GM06990 (cell line): ENCODE data around the gene ADGRE2.
"Not testable (repeated sequence)": the region's sequence is repeated elsewhere in the genome, so short reads cannot be mapped to it uniquely, and the experiment has no call there.

Experiments used
- DNase-seq: peaks from one replicate; pipeline ENCODE4 v3.0.0-alpha.2; 2011; ENCODE audit not compliant: insufficient read length; ENCODE audit errors: extremely low read depth
- H3K27me3 ChIP-seq: replicated peaks from 2 replicates; pipeline ENCODE4 v1.6.0; 2011; ENCODE audit warnings: low read length; ENCODE audit not compliant: control insufficient read depth, insufficient read depth
- H3K36me3 ChIP-seq: 2 replicates; pipeline ENCODE4 v1.5.1; 2011; ENCODE audit warnings: low read length; ENCODE audit not compliant: control insufficient read depth, insufficient read depth
- H3K4me3 ChIP-seq: replicated peaks from 2 replicates; pipeline ENCODE4 v1.5.1; 2011; ENCODE audit warnings: low read depth, mild to moderate bottlenecking, control low read depth, low read length
- CTCF ChIP-seq: IDR thresholded peaks from 2 replicates; pipeline ENCODE4 v1.5.1; 2011; ENCODE audit warnings: low read length, control low read depth, mild to moderate bottlenecking, inconsistent platforms; ENCODE audit not compliant: insufficient read depth, poor library complexity, severe bottlenecking

The ADGRE2 gene

GRCh38 chr19:14767466-14767971 is 10.8 kb downstream of the ADGRE2 start:
- no peak for TF ChIP-seq CTCF
- no peaks in the 10 kb centered on the region for H3K27me3 ChIP-seq
- no peak for DNase-seq
- H3K4me3 ChIP-seq, result no peak overlapping the region
- H3K36me3 ChIP-seq, result no peaks in the 10 kb centered on the region

GRCh38 chr19:14765841-14766240 is 12.5 kb downstream of the ADGRE2 start:
- not testable (repeated sequence) for H3K36me3 ChIP-seq, H3K4me3 ChIP-seq, H3K27me3 ChIP-seq, DNase-seq

GRCh38 chr19:14765403-14765802 is 13.0 kb downstream of the ADGRE2 start:
- H3K36me3 ChIP-seq, DNase-seq, H3K27me3 ChIP-seq, H3K4me3 ChIP-seq: not testable (repeated sequence)

GRCh38 chr19:14764401-14764800 is 14.0 kb downstream of the ADGRE2 start:
- no peak for TF ChIP-seq CTCF
- Histone ChIP-seq H3K36me3 (no peaks in the 10 kb centered on the region), H3K27me3 (no peaks in the 10 kb centered on the region), H3K4me3 (no peak overlapping the region)
- no peak for DNase-seq

- Histone ChIP-seq H3K36me3 (no peaks in the 10 kb centered on the region), H3K4me3 (no peak overlapping the region), H3K27me3 (no peaks in the 10 kb centered on the region)
- DNase-seq, result no peak
- no peak for TF ChIP-seq CTCF
These were observed 14.7 kb downstream of the ADGRE2 start for GRCh38 chr19:14763497-14764145.

- DNase-seq, result no peak
- H3K36me3 ChIP-seq, result no peaks in the 10 kb centered on the region
- no peaks in the 10 kb centered on the region for H3K27me3 ChIP-seq
- H3K4me3 ChIP-seq, result no peak overlapping the region
- no peak for TF ChIP-seq CTCF
These were observed 16.2 kb downstream of the ADGRE2 start for GRCh38 chr19:14762111-14762510.

GRCh38 chr19:14761607-14762006 is 16.8 kb downstream of the ADGRE2 start:
- no peaks in the 10 kb centered on the region for H3K36me3 ChIP-seq
- H3K4me3 ChIP-seq, result no peak overlapping the region
- H3K27me3 ChIP-seq, result no peaks in the 10 kb centered on the region
- no peak for TF ChIP-seq CTCF
- no peak for DNase-seq
